Endothelial cell of umbilical vein (primary cell): Measurements from ENCODE around the gene LTB4R. TPM values are rescaled to one million over a fixed set of nuclear protein-coding genes. Genes with fewer than 3 reads are reported as not detected.

Source experiments
- BruUV-seq: library from RNA; stranded (reverse); fragments of 400-500 nt; replicated peaks from 2 replicates; lab custom pipeline; 2021; lab: Mats Ljungman, UMichigan
- CTCF ChIA-PET: fragments of 300-600, 350-600 bp; sonication (Branson Sonifier 250); formaldehyde crosslinking; loops from one replicate; lab custom pipeline; 2021; ENCODE audit warnings: antibody characterized with exemption, inconsistent platforms; lab: Charles Lee
- POLR2A ChIA-PET: fragments of 300-600, 350-600 bp; sonication (Branson Sonifier 250); formaldehyde crosslinking; loops from one replicate; lab custom pipeline; 2021; ENCODE audit warnings: antibody characterized with exemption, inconsistent platforms; lab: Charles Lee
- DNase-seq: peaks from one replicate; pipeline ENCODE4 v3.0.0-alpha.2; 2011; ENCODE audit warnings: low read depth, low spot score
- FAIRE-seq: peaks from 2 replicates; lab custom pipeline; 2011; peaks lifted over from hg19 to GRCh38; lab: Jason Lieb, UNC
- H2AFZ ChIP-seq: 2 replicates; pipeline ENCODE4 v1.6.0; 2012; ENCODE audit warnings: low read depth, low read length, control low read depth, inconsistent platforms
- H3K27ac ChIP-seq: 2 replicates; pipeline ENCODE4 v1.5.1; 2011; ENCODE audit warnings: low read depth, mild to moderate bottlenecking, control low read depth, low read length, moderate library complexity; ENCODE audit not compliant: insufficient read depth
- H3K27me3 ChIP-seq, 2 experiments: 2 replicates each; pipeline versions ENCODE4 v1.6.0 to v1.6.1; 2011; ENCODE audit warnings: low read length in 2 of 2, mixed read lengths in 1 of 2; ENCODE audit not compliant: control insufficient read depth in 2 of 2, insufficient read depth in 2 of 2
- H3K36me3 ChIP-seq, 2 experiments: 2 replicates in 1 of 2; 3 replicates in 1 of 2; pipeline ENCODE4 v1.5.1; 2011; ENCODE audit warnings: low read length in 2 of 2, mild to moderate bottlenecking in 1 of 2, moderate library complexity in 1 of 2; ENCODE audit not compliant: control insufficient read depth in 2 of 2, insufficient read depth in 2 of 2; ENCODE audit errors: extremely low read depth in 1 of 2
- H3K4me1 ChIP-seq: 3 replicates; pipeline ENCODE4 v1.5.1; 2011; ENCODE audit warnings: mild to moderate bottlenecking, low read length; ENCODE audit not compliant: control insufficient read depth, insufficient read depth; ENCODE audit errors: extremely low read depth
- H3K4me2 ChIP-seq: 2 replicates; pipeline ENCODE4 v1.6.1; 2011; ENCODE audit warnings: low read length, control low read depth, mixed read lengths; ENCODE audit not compliant: insufficient read depth
- H3K4me3 ChIP-seq, 3 experiments: fragments of 200-600 bp in 1 of 3; sonication (generic), shearing (Covaris generic) in 1 of 3; replicated peaks in 1 of 3; 2 replicates each; pipeline ENCODE4 v1.5.1; 2011 to 2016; ENCODE audit warnings: control low read depth in 3 of 3, low read length in 3 of 3, mild to moderate bottlenecking in 2 of 3, inconsistent platforms in 1 of 3, low read depth in 1 of 3, moderate library complexity in 1 of 3; ENCODE audit not compliant: insufficient read depth in 1 of 3
- H3K79me2 ChIP-seq: 2 replicates; pipeline ENCODE4 v1.6.0; 2012; ENCODE audit warnings: low read length, inconsistent platforms; ENCODE audit not compliant: control insufficient read depth, insufficient read depth
- H3K9ac ChIP-seq: replicated peaks from 2 replicates; pipeline ENCODE3; 2011; ENCODE audit warnings: low read length, control low read depth; ENCODE audit not compliant: insufficient read depth; ENCODE audit errors: extremely low read depth
- H3K9me1 ChIP-seq: replicated peaks from 3 replicates; pipeline ENCODE4 v1.6.0; 2011; ENCODE audit warnings: mild to moderate bottlenecking, low read length; ENCODE audit not compliant: control insufficient read depth, insufficient read depth; ENCODE audit errors: extremely low read depth
- H3K9me3 ChIP-seq: replicated peaks from 2 replicates; pipeline ENCODE4 v1.5.1; 2012; ENCODE audit warnings: low read length, inconsistent platforms; ENCODE audit not compliant: control insufficient read depth, insufficient read depth
- H4K20me1 ChIP-seq: replicated peaks from 2 replicates; pipeline ENCODE3; 2011; ENCODE audit warnings: mild to moderate bottlenecking, low read length; ENCODE audit not compliant: control insufficient read depth, insufficient read depth; ENCODE audit errors: extremely low read depth
- CTCF ChIP-seq, 2 donors: IDR thresholded peaks; 1 replicate in 1 of 2; 2 replicates in 1 of 2; pipeline ENCODE4 v1.5.1; 2011; ENCODE audit warnings: low read length in 2 of 2, mild to moderate bottlenecking in 2 of 2, moderate library complexity in 2 of 2, control low read depth in 1 of 2, inconsistent platforms in 1 of 2, low read depth in 1 of 2; ENCODE audit not compliant: insufficient read depth in 1 of 2; ENCODE audit errors: extremely low read depth in 1 of 2
- EZH2 ChIP-seq: IDR thresholded peaks from 2 replicates; pipeline ENCODE4 v1.6.1; 2012; ENCODE audit warnings: borderline replicate concordance, low read depth, mild to moderate bottlenecking, moderate library complexity, low read length, inconsistent platforms; ENCODE audit not compliant: severe bottlenecking
- FOS ChIP-seq: IDR thresholded peaks from 2 replicates; pipeline ENCODE4 v1.6.1; 2011; ENCODE audit warnings: mild to moderate bottlenecking, low read length, moderate library complexity, borderline replicate concordance; ENCODE audit not compliant: insufficient read depth
- GATA2 ChIP-seq: IDR thresholded peaks from 2 replicates; pipeline ENCODE4 v1.7.0; 2011; ENCODE audit warnings: low read depth, mild to moderate bottlenecking, moderate library complexity, mixed read lengths, low read length; ENCODE audit not compliant: insufficient read length, insufficient read depth
- JUN ChIP-seq: IDR thresholded peaks from 2 replicates; pipeline ENCODE4 v1.6.1; 2011; ENCODE audit warnings: borderline replicate concordance, low read depth; ENCODE audit not compliant: insufficient read length, insufficient read depth
- MAX ChIP-seq: IDR thresholded peaks from 2 replicates; pipeline ENCODE4 v1.6.1; 2011; ENCODE audit not compliant: insufficient read depth, insufficient read length
- MYC ChIP-seq: IDR thresholded peaks from one replicate; pipeline ENCODE4 v1.6.1; 2011; ENCODE audit warnings: mild to moderate bottlenecking, low read depth, low read length
- POLR2A ChIP-seq: IDR thresholded peaks from 2 replicates; pipeline ENCODE4 v1.6.1; 2012; ENCODE audit warnings: low read depth, mild to moderate bottlenecking, control low read depth, low read length
- POLR2AphosphoS5 ChIP-seq: IDR thresholded peaks from 2 replicates; pipeline ENCODE4 v1.6.1; 2012; ENCODE audit warnings: low read depth, mild to moderate bottlenecking, control low read depth, low read length, moderate library complexity; ENCODE audit not compliant: insufficient read depth
- dilution Hi-C: fragments of 300-500 bp; cut with MboI; formaldehyde crosslinking; loops from one replicate; pipeline ENCODE4 v1.15.0; 2019; ENCODE audit warnings: low sequenced_read_pairs; ENCODE audit not compliant: extremely low pct_ligation_motif_present
- intact Hi-C: fragments of 100-400 bp; cut with micrococcal nuclease; formaldehyde crosslinking; loops from one replicate; pipeline ENCODE4 v1.10.0; 2022
- polyA plus RNA-seq, 4 experiments: library from polyadenylated mRNA; depleted of rRNA in 3 of 4; stranded (reverse) in 3 of 4; unstranded in 1 of 4; fragments of >200 nt; gene quantifications; 2 replicates each; pipeline versions ENCODE4 v1.2.1 to v1.2.3, GENCODE V29; 2011 to 2012; ENCODE audit warnings: missing spikeins in 1 of 4
- total RNA-seq: library from RNA; stranded (reverse); gene quantifications from 2 replicates; pipeline ENCODE4 v1.2.3, GENCODE V29; 2021

The LTB4R gene
- total and polyA plus RNA-seq, 2 donors (not counting 3 experiments of a cell fraction or from before 2014, with no cell fraction given), result 9.1 to 10.5 TPM

DNA sequence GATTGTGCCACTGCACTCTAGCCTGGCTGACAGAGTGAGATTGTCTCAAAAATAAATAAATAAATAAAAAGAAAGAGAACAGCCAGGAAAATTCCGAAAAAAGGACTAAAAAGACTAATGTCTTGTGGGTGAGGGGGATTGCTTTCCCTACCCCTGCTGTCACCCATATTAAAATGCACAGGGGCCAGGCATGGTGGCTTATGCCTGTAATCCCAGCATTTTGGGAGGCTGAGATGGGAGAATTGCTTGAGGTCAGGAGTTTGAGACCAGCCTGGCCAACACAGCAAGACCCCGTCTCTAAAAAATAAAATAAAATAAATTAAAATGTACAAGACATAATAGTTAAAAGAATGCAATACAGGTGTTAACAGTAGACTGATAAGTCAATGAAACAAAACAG, 17.8 kb upstream of the LTB4R start:
- H3K27ac ChIP-seq, result no peak overlapping the region
- H3K9me1 ChIP-seq, result no peaks in the 10 kb centered on the region
- H3K79me2 ChIP-seq, result no peaks in the 10 kb centered on the region
- dilution Hi-C loops, result no loop called here
- no TSS peak for BruUV-seq
- FAIRE-seq (no peak), DNase-seq (no peak)
- H3K27me3 ChIP-seq, result no peaks in the 10 kb centered on the region
- H3K9ac ChIP-seq, result no peak overlapping the region
- no peak overlapping the region for H3K4me2 ChIP-seq
- no peaks in the 10 kb centered on the region for H3K9me3 ChIP-seq
- ChIA-PET CTCF (interaction anchor here (0.9 to 1.9 kb wide), 4 partner anchors 11 to 112 kb away, joined by 3 to 13 read pairs (median 4); partner anchors contain the start of gene TINF2), POLR2A (no interaction called here)
- peaks cover 8% of the 10 kb centered on the region for H3K4me1 ChIP-seq
- no peaks in the 10 kb centered on the region for H4K20me1 ChIP-seq
- H3K36me3 ChIP-seq, result peaks cover 5 to 19% of the 10 kb centered on the region in 2 experiments
- H3K4me3 ChIP-seq, result no peak overlapping the region
- H2AFZ ChIP-seq, result no peak overlapping the region
- intact Hi-C loops, result no loop called here
- no peak for TF ChIP-seq FOS
- TF ChIP-seq EZH2, result no peak
- no peak for TF ChIP-seq MAX
- TF ChIP-seq GATA2, result no peak

DNA sequence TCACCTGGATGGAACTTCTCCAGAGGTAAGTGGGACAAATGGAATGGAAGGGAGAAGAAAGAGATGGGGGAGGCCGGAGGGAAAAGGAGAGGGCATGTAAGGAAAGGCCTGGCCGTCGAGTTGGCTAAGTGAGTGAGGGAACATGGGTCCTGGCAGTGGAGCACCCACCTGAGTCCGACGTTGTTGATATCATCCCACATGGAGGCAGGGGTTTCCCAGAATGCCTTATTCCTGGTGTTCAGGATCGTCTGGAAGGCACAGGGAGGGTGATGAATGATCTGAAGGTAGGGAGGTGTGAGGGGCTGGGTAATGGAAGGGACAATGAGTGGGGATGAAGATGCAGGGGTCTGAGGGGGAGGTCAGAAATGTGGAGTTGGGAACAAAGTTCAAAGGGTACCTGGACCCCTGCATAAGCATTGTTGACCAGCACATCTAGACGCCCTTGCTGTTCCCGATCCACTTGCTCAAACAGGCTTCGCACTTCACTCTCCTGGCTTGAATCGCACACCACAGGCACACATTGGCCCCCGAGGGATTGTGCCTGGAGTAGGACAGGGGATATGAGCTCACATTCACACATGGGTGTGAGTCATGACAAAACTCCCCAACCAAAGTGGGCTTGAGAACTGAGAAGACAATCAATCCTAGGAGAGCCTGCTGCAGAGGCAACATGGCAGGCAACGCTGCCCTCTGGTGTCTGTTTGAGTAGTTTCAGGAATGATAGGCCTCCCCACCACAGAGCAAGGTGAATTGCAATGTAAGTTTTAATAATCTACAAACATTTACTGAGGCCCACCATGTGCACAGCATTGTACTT, 14.8 kb upstream of the LTB4R start:
- ChIA-PET POLR2A (interaction anchor here (1.0 to 1.5 kb wide), 2 partner anchors 54 to 81 kb away, joined by 3 to 7 read pairs; partner anchors contain the start of genes MDP1 and TINF2), CTCF (interaction anchor here (0.5 to 5.5 kb wide), 40 partner anchors 11 to 241 kb away, joined by 3 to 199 read pairs (median 6); partner anchors contain the start of genes CHMP4A, CIDEB, DCAF11 and EMC9)
- Histone ChIP-seq H3K4me1 (peaks cover 22% of the 10 kb centered on the region), H3K9me3 (no peaks in the 10 kb centered on the region), H3K36me3 (peaks cover 5 to 12% of the 10 kb centered on the region in 2 experiments), H4K20me1 (no peaks in the 10 kb centered on the region), H3K9me1 (no peaks in the 10 kb centered on the region), H3K79me2 (peaks cover 11% of the 10 kb centered on the region), H3K27me3 (no peaks in the 10 kb centered on the region), H3K9ac (peak overlapping the region; percentile 14), H3K4me2 (no peak overlapping the region), H3K27ac (peak overlapping the region; percentile 71), H2AFZ (peak overlapping the region; percentile 8), H3K4me3 (no peak overlapping the region)
- BruUV-seq, result TSS peak; percentile 20
- TF ChIP-seq JUN (peak; percentile 84), MYC (no peak), EZH2 (no peak), POLR2A (peak; percentile 45), MAX (peak; percentile 42), FOS (peak; percentile 88), GATA2 (no peak), CTCF (IDR thresholded peaks at IDR 0.05; ENCODE audit: extremely low read depth in 1 of 2, insufficient read depth in 1 of 2, low read depth in 1 of 2, low read length in 2 of 2) (peak; percentile 74 to 79), POLR2AphosphoS5 (peak; percentile 50)
- peak; percentile 99 for FAIRE-seq
- intact Hi-C loops, result loop anchor here (1.0 to 5.0 kb wide), 6 partner anchors 53 to 238 kb away; partner anchors contain the start of genes IPO4, IRF9, MDP1 and PSME2
- dilution Hi-C loops, result no loop called here
- DNase-seq, result peak; percentile 89
